Sigmoid colon (tissue), 4 donors: ENCODE data around the gene ZNF213.

ENCODE experiments used
- EP300 ChIP-seq, 4 donors: sonication (generic); formaldehyde crosslinking; IDR thresholded peaks; one replicate each; pipeline ENCODE4 v1.6.1; 2017; ENCODE audit warnings: antibody characterized with exemption in 4 of 4
- POLR2A ChIP-seq, 2 donors: fragments of 450-650 bp; IDR thresholded peaks; one replicate each; pipeline ENCODE4 v1.6.1; 2016; ENCODE audit warnings: antibody characterized with exemption in 2 of 2, mild to moderate bottlenecking in 2 of 2, moderate library complexity in 2 of 2
- POLR2AphosphoS5 ChIP-seq, 4 donors: sonication (generic); formaldehyde crosslinking; IDR thresholded peaks; one replicate each; pipeline ENCODE4 v1.6.1; 2017; ENCODE audit warnings: antibody characterized with exemption in 4 of 4
- TF ChIP-seq, protein P1 (sequence below), 4 experiments: fragments of 450-650 bp in 3 of 4; fragments of 200-600 bp in 1 of 4; IDR thresholded peaks; one replicate each; pipeline ENCODE4 v1.5.1; 2016 to 2019; ENCODE audit warnings: antibody characterized with exemption in 4 of 4, mild to moderate bottlenecking in 3 of 4, moderate library complexity in 2 of 4

- TF ChIP-seq, protein P1, sequence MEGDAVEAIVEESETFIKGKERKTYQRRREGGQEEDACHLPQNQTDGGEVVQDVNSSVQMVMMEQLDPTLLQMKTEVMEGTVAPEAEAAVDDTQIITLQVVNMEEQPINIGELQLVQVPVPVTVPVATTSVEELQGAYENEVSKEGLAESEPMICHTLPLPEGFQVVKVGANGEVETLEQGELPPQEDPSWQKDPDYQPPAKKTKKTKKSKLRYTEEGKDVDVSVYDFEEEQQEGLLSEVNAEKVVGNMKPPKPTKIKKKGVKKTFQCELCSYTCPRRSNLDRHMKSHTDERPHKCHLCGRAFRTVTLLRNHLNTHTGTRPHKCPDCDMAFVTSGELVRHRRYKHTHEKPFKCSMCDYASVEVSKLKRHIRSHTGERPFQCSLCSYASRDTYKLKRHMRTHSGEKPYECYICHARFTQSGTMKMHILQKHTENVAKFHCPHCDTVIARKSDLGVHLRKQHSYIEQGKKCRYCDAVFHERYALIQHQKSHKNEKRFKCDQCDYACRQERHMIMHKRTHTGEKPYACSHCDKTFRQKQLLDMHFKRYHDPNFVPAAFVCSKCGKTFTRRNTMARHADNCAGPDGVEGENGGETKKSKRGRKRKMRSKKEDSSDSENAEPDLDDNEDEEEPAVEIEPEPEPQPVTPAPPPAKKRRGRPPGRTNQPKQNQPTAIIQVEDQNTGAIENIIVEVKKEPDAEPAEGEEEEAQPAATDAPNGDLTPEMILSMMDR (IDR thresholded peaks at IDR 0.05): no peak
- TF ChIP-seq EP300 (IDR thresholded peaks at IDR 0.05) (no peak), POLR2AphosphoS5 (IDR thresholded peaks at IDR 0.05) (no peak), POLR2A (IDR thresholded peaks at IDR 0.05) (no peak)
Measured at GRCh38 chr16:3175157-3176093, 40.6 kb downstream of the ZNF213 start.
